Skeletal muscle tissue (tissue), 2 donors: Measurements from ENCODE around the gene TMEM120A. TPM values are rescaled to one million over a fixed set of nuclear protein-coding genes. Genes with fewer than 3 reads are reported as not detected.

Experiments
- small RNA-seq: library from RNA; depleted of rRNA; stranded (forward); fragments of <200 nt; gene quantifications from one replicate; pipeline ENCODE3, GENCODE V24; 2014
- total RNA-seq: library from RNA; depleted of rRNA; stranded (reverse); fragments of >200 nt; gene quantifications from one replicate; pipeline ENCODE4 v1.2.3, GENCODE V29; 2014

TMEM120A gene
- total RNA-seq, 1 donor from 2014 or later = 35.5 TPM

Small RNA genes lying within 50 kb of the gene (small RNA-seq; reads per million reads assigned to genes)
- 2.2 reads per million, percentile 86 among the genes with 10 or more reads in this experiment for gene SNORA14A

Other genes with a start within 250 kb of the TMEM120A start
- not detected for gene CCL26, start 222.4 kb downstream of the TMEM120A start, total RNA-seq
- not detected for gene CCL24, start 180.8 kb downstream of the TMEM120A start, total RNA-seq
- gene RHBDD2, start 115.6 kb downstream of the TMEM120A start, total RNA-seq = 7.8 TPM
- 42.8 TPM for gene POR, start 79.4 kb downstream of the TMEM120A start, total RNA-seq
- gene STYXL1, start 53.4 kb upstream of the TMEM120A start, total RNA-seq = 31.8 TPM
- 44.4 TPM for gene MDH2, start 53.5 kb upstream of the TMEM120A start, total RNA-seq
- gene SRRM3, start 207.3 kb upstream of the TMEM120A start, total RNA-seq = not detected